K562 (cell line): ENCODE data around the gene CD52. TPM values are rescaled to one million over a fixed set of nuclear protein-coding genes. Genes with fewer than 3 reads are reported as not detected.

Experiments
- ATAC-seq: fragments of 200-7000 bp; cut with Tn5 transposase; 3 replicates; pipeline ENCODE4 v1.9.1; 2020; ENCODE audit warnings: moderate library complexity
- BruUV-seq: library from RNA; stranded (reverse); fragments of 400-500 nt; replicated peaks from 2 replicates; lab custom pipeline; 2021; lab: Mats Ljungman, UMichigan
- CTCF ChIA-PET: fragments of 300-600 bp; formaldehyde crosslinking; extraction: SDS; loops from one replicate; lab custom pipeline; 2021; ENCODE audit warnings: low intra/inter-chr PET ratio; lab: Yijun Ruan, JAX
- POLR2A ChIA-PET: fragments of 300-600, 350-650 bp; sonication (Branson Sonifier 250); formaldehyde crosslinking; extraction: SDS; loops from one replicate; lab custom pipeline; 2021; ENCODE audit warnings: antibody characterized with exemption, inconsistent platforms; lab: Yijun Ruan, JAX
- DNase-seq, 4 experiments: peaks; one replicate each; pipeline versions ENCODE4 v3.0.0 to v3.0.0-alpha.2; 2011 to 2018; ENCODE audit warnings: low spot score in 3 of 4, mixed read lengths in 3 of 4; ENCODE audit errors: extremely low read depth in 1 of 4
- FAIRE-seq: peaks from 2 replicates; lab custom pipeline; 2011; peaks lifted over from hg19 to GRCh38; lab: Jason Lieb, UNC
- H2AFZ ChIP-seq: 2 replicates; pipeline ENCODE4 v1.6.0; 2011; ENCODE audit warnings: low read depth, low read length, control low read depth, inconsistent platforms
- H3K27ac ChIP-seq: fragments of 200-600 bp; 3 replicates; pipeline ENCODE4 v1.8.0; 2011; ENCODE audit warnings: low read depth, mild to moderate bottlenecking, control low read depth, inconsistent platforms, low read length, moderate library complexity, mixed read lengths; ENCODE audit errors: extremely low read depth
- H3K27me3 ChIP-seq, 2 experiments: fragments of 300-600 bp in 1 of 2; 2 replicates in 1 of 2; 3 replicates in 1 of 2; pipeline versions ENCODE4 v1.6.0 to v1.8.0; 2011; ENCODE audit warnings: inconsistent platforms in 2 of 2, low read length in 2 of 2, mild to moderate bottlenecking in 1 of 2, mixed read lengths in 1 of 2, moderate library complexity in 1 of 2; ENCODE audit not compliant: control insufficient read depth in 2 of 2, insufficient read depth in 2 of 2
- H3K36me3 ChIP-seq: fragments of 300-600 bp; 3 replicates; pipeline ENCODE4 v1.8.0; 2011; ENCODE audit warnings: mild to moderate bottlenecking, low read length, inconsistent platforms; ENCODE audit not compliant: control insufficient read depth, insufficient read depth
- H3K4me1 ChIP-seq, 2 experiments: fragments of 200-600 bp in 1 of 2; replicated peaks in 1 of 2; 2 replicates in 1 of 2; 3 replicates in 1 of 2; pipeline versions ENCODE4 v1.5.1 to v1.8.0; 2011; ENCODE audit warnings: inconsistent platforms in 2 of 2, low read length in 2 of 2, mild to moderate bottlenecking in 1 of 2, mixed read lengths in 1 of 2, moderate library complexity in 1 of 2; ENCODE audit not compliant: control insufficient read depth in 2 of 2, insufficient read depth in 2 of 2
- H3K4me2 ChIP-seq: 2 replicates; pipeline ENCODE4 v1.6.1; 2011; ENCODE audit warnings: low read length, control low read depth, inconsistent platforms, mixed read lengths; ENCODE audit not compliant: insufficient read depth
- H3K4me3 ChIP-seq: fragments of 200-600 bp; sonication (generic), shearing (Covaris generic); 2 replicates; pipeline ENCODE4 v1.5.1; 2016; ENCODE audit warnings: control low read depth, inconsistent platforms
- H3K79me2 ChIP-seq: fragments of 200-600 bp; 3 replicates; pipeline ENCODE4 v1.8.0; 2011; ENCODE audit warnings: low read length, inconsistent platforms; ENCODE audit not compliant: control insufficient read depth, insufficient read depth
- H3K9ac ChIP-seq, 2 experiments: 2 replicates each; pipeline versions ENCODE4 v1.6.0 to v1.6.1; 2011; ENCODE audit warnings: low read depth in 2 of 2, low read length in 2 of 2, control low read depth in 1 of 2, inconsistent platforms in 1 of 2, mild to moderate bottlenecking in 1 of 2, mixed read lengths in 1 of 2; ENCODE audit not compliant: insufficient read depth in 1 of 2
- H3K9me1 ChIP-seq: one replicate; pipeline ENCODE4 v1.6.0; 2011; ENCODE audit warnings: inconsistent platforms, mild to moderate bottlenecking, low read length, moderate library complexity; ENCODE audit not compliant: control insufficient read depth, insufficient read depth
- H3K9me3 ChIP-seq: replicated peaks from 2 replicates; pipeline ENCODE4 v1.5.1; 2011; ENCODE audit warnings: low read depth, low read length, inconsistent platforms; ENCODE audit not compliant: control insufficient read depth, insufficient read depth
- H4K20me1 ChIP-seq: replicated peaks from 2 replicates; pipeline ENCODE4 v1.6.1; 2011; ENCODE audit warnings: low read length, inconsistent platforms, mixed read lengths; ENCODE audit not compliant: control insufficient read depth, insufficient read depth
- BDP1 ChIP-seq: IDR thresholded peaks from 3 replicates; pipeline ENCODE4 v1.6.1; 2011; ENCODE audit not compliant: insufficient read length, insufficient read depth
- CEBPG ChIP-seq, 3 experiments: fragments of 200-800 bp in 1 of 3; sonication (Bioruptor generic) in 1 of 3; sonication (generic) in 1 of 3; formaldehyde crosslinking in 1 of 3; IDR thresholded peaks in 2 of 3; conservative IDR thresholded peaks in 1 of 3; 2 replicates each; pipeline versions ENCODE4 v1.6.1 to v1.8.0; 2016 to 2022; ENCODE audit warnings: missing compliant biosample characterization in 2 of 3, missing genetic modification characterization in 2 of 3, mild to moderate bottlenecking in 1 of 3, missing genetic modification reagents in 1 of 3
- EGR1 ChIP-seq: fragments of 450-650 bp; conservative IDR thresholded peaks from 2 replicates; pipeline ENCODE4 v1.6.1; 2017; ENCODE audit warnings: mild to moderate bottlenecking
- FOXA3 ChIP-seq, 2 experiments: fragments of 450-650 bp in 1 of 2; sonication (generic) in 1 of 2; formaldehyde crosslinking; IDR thresholded peaks in 1 of 2; conservative IDR thresholded peaks in 1 of 2; 2 replicates each; pipeline versions ENCODE4 v1.4.0 to v1.8.0; 2020 to 2022; ENCODE audit warnings: mild to moderate bottlenecking in 2 of 2, missing genetic modification reagents in 1 of 2
- THRA ChIP-seq: fragments of 450-650 bp; IDR thresholded peaks from 2 replicates; pipeline ENCODE4 v1.6.1; 2017; ENCODE audit warnings: mild to moderate bottlenecking, moderate library complexity
- ZNF445 ChIP-seq: fragments of 250-450 bp; sonication (Bioruptor Pico); IDR thresholded peaks from 2 replicates; pipeline ENCODE4 v1.4.0; 2020; ENCODE audit warnings: low read depth, mild to moderate bottlenecking, moderate library complexity
- ZNF609 ChIP-seq: sonication (generic); formaldehyde crosslinking; IDR thresholded peaks from 2 replicates; pipeline ENCODE4 v1.8.1; 2023; ENCODE audit warnings: missing genetic modification reagents, mild to moderate bottlenecking, borderline replicate concordance
- WGBS: fragments of 100-300 bp; shearing (Covaris generic); methylation state at CpG from one replicate; pipeline ENCODE4 v1.1.6; 2016; ENCODE audit warnings: low coverage, mixed read lengths; ENCODE audit not compliant: insufficient coverage; ENCODE audit errors: missing lambda C conversion rate; 5-methylcytosine and 5-hydroxymethylcytosine counted together
- in situ Hi-C: fragments of 300-500 bp; cut with MboI; formaldehyde crosslinking; loops from 4 replicates; pipeline ENCODE4 v1.15.0; 2018; ENCODE audit warnings: inconsistent platforms, mixed read lengths
- intact Hi-C: fragments of 100-400 bp; cut with micrococcal nuclease; formaldehyde crosslinking; loops from 2 replicates; pipeline ENCODE4 v1.14.2; 2022
- polyA plus RNA-seq, 8 experiments: library from polyadenylated mRNA; depleted of rRNA in 4 of 8; stranded (reverse) in 5 of 8; unstranded in 3 of 8; fragments of >200 nt; fragmentation: Nextera tagmentation in 2 of 8; fragmentation: Illumina TruSeq in 1 of 8; extraction: Ambion mirVana in 2 of 8; extraction: Trizol in 1 of 8; gene quantifications; 2 replicates each; pipeline versions ENCODE4 v1.2.1 to v1.2.3, GENCODE V29; 2011 to 2014; ENCODE audit warnings: inconsistent platforms in 1 of 8, missing spikeins in 1 of 8
- total RNA-seq, 7 experiments: library from RNA; depleted of rRNA in 6 of 7; stranded (reverse); fragments of >200 nt in 6 of 7; fragmentation: Illumina TruSeq in 2 of 7; extraction: Trizol in 2 of 7; gene quantifications; 2 replicates each; pipeline versions ENCODE4 v1.2.1 to v1.2.3, GENCODE V29; 2011 to 2021; ENCODE audit warnings: low replicate concordance in 1 of 7

Gene CD52
- total and polyA plus RNA-seq, 9 of the 15 experiments (the other 6 are each of a cell fraction or from before 2014, with no cell fraction given), result 34.9 to 488 (median 173) TPM

- peak overlapping the region in 1 of 2 experiments; percentile 77; a peak in 2 of 4 replicates for H3K9ac ChIP-seq
- TF ChIP-seq ZNF609 (CRISPR knock-in tag), result no peak
- TF ChIP-seq FOXA3 (CRISPR knock-in tag; conservative IDR thresholded peaks at IDR 0.05 in 1 of 2, IDR thresholded peaks at IDR 0.05 in 1 of 2), result no peak
- no peak for TF ChIP-seq THRA
- no peak for TF ChIP-seq EGR1
- no peak for TF ChIP-seq BDP1
- TF ChIP-seq ZNF445 (CRISPR knock-in tag), result no peak
- no peak for TF ChIP-seq CEBPG (CRISPR knock-in tag; IDR thresholded peaks at IDR 0.05)
- no peak for TF ChIP-seq CEBPG (tag; conservative IDR thresholded peaks at IDR 0.05 in 1 of 2, IDR thresholded peaks at IDR 0.05 in 1 of 2)
Observed at GRCh38 chr1:26297791-26298124, 20.0 kb upstream of the CD52 start.

More at GRCh38 chr1:26297791-26298124, 20.0 kb upstream of the CD52 start:
- no TSS peak for BruUV-seq
- FAIRE-seq, result no peak
- ATAC-seq, result no peak
- CTCF ChIA-PET, result interaction anchor here (0.7 kb wide), 1 partner anchor 94 kb away, joined by 3 read pairs; no protein-coding TSS in a partner anchor
- H2AFZ ChIP-seq, result no peak overlapping the region
- no peaks in the 10 kb centered on the region for H3K9me1 ChIP-seq
- H3K27me3 ChIP-seq, result no peaks in the 10 kb centered on the region
- H3K4me3 ChIP-seq, result no peak overlapping the region
- no peaks in the 10 kb centered on the region for H3K79me2 ChIP-seq
- H3K4me1 ChIP-seq, result peaks cover 5 to 36% of the 10 kb centered on the region in 2 experiments; a peak in 4 of 5 replicates
- no peak overlapping the region for H3K4me2 ChIP-seq
- intact Hi-C loops, result no loop called here
- WGBS, result 64% methylated on average over 6 of the region's 6 CpGs
- POLR2A ChIA-PET, result interaction anchor here (1.0 kb wide), 2 partner anchors 11 to 13 kb away, joined by 3 to 4 read pairs; no protein-coding TSS in a partner anchor
- no peaks in the 10 kb centered on the region for H3K9me3 ChIP-seq
- no peak overlapping the region for H3K27ac ChIP-seq
- H4K20me1 ChIP-seq, result no peaks in the 10 kb centered on the region
- in situ Hi-C loops, result no loop called here
- no peak for DNase-seq
- peaks cover 28% of the 10 kb centered on the region; the same call in 1 of the 3 replicates for H3K36me3 ChIP-seq
